Right renal cortex interstitium (tissue), 3 donors: ENCODE measurements around the gene MYADM. TPM values are rescaled to one million over a fixed set of nuclear protein-coding genes. Genes with fewer than 3 reads are reported as not detected.

Experiments used
- DNase-seq, 3 donors: peaks; one replicate each; pipeline ENCODE4 v3.0.0-alpha.2; 2013; ENCODE audit warnings: low read depth in 3 of 3, low spot score in 2 of 3
- polyA plus RNA-seq, 3 donors: library from polyadenylated mRNA; unstranded; fragments of 120-200 nt; gene quantifications; one replicate each; pipeline ENCODE4 v1.2.1, GENCODE V29; 2013; ENCODE audit not compliant: insufficient read length in 3 of 3

Gene MYADM
- polyA plus RNA-seq, 3 donors: 61.0 to 67.8 (median 67.8) TPM

DNA sequence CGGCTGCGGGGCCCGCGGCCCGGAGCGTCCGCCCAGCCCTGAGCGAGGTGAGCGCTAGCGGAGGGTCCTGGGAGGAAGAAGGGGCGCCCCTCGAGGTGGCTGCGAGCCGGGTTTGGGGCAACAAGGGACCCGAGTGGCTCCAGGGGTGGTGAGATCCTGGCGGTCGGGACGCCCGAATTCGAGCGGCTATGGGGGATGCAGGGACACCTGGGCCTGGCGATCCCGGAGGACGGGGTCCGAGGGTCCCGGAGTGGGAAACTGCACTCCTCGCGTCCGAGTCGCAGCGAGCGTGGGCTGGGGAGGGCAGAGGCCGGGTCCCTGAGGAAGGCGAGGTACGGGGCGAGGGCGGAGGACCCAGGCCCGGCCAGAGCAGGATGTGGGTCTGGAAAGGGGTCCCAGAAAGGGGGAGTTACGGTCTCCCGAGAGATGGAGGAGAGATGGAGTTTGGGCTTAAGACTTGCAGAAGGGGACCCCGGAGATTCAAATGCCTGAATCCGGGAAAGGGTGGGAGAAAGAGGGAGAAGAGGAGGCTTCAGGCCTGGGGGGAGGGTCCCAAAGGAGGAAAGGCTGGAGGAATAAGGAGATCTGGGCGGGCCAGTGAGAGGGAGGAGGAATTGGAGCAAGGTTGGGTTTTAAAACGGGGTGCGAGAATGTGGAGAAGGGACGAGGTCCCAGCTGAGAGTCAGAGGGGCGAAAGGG, 41.9 kb downstream of the MYADM start:
- DNase-seq: no peak

DNA sequence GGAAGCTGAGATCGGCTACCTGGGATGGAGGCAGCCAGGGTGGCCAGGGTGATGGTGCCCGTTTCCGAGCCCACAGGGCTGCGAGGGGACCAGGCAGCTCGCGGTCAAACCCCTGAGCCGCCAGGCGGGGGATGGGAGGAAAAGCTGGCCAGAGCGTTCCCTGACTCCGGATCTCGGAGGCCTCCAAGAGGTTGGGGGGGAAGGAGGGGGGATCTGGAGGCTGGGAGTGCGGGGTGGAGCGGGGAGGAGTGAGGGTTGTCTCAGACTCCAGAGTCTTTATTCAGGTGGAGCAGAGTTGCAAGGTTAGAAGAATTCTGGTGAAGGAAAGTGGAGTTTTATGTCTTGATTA, 42.5 kb downstream of the MYADM start:
- DNase-seq: no peak

DNA sequence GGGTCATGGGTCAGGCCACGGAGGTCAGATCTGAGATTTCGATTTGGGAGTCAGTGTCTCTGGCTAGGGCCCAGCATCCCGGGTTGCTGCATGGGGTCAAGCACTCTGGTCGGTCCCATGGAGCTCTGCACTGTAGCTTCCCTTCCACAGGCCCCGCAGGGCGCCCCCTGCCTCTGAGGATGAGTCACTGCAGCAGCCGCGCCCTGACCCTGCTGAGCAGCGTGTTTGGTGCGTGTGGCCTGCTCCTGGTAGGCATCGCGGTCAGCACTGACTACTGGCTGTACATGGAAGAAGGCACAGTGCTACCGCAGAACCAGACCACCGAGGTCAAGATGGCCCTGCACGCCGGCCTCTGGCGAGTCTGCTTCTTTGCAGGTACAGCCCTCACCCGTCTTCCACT, 45.0 kb downstream of the MYADM start:
- DNase-seq: no peak

DNA sequence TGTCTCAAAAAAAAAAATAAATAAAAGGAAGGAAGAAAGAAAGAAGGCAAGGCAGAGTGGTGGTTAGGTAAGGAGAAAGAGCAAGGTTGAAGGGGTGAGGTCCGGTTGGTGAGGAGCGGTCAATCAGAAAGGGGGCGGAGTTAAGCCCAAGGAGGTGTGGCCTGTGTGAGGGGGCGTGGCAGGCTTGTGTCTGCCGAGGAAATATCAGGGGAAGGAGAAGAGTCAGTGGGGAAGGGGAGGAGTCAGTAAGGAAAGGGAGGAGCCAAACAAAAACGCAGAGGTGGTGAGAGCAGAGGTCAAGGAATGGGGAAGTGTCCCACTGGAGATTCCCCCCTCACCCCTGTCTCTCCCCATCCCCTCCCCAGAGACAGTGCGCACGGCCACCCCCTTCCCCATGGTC, 47.3 kb downstream of the MYADM start:
- no peak for DNase-seq

DNA sequence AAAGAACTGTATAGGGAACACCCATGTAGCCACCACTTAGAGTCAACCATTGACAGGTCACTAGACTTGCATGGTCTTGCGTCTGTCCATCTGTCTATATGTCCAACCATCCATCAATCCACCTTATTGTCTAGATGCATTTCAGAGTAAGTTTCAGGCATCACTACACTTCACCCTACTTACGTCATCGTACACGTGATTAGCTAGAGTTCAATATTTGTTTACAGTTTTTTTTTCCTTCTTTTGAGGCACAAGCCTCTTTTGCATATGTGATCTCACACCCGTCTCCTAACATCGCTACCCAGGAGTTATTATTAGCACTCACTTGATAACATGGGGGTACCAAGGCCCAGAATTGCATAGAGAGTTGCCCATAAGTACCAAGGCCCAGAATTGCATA, 48.3 kb downstream of the MYADM start:
- no peak for DNase-seq

DNA sequence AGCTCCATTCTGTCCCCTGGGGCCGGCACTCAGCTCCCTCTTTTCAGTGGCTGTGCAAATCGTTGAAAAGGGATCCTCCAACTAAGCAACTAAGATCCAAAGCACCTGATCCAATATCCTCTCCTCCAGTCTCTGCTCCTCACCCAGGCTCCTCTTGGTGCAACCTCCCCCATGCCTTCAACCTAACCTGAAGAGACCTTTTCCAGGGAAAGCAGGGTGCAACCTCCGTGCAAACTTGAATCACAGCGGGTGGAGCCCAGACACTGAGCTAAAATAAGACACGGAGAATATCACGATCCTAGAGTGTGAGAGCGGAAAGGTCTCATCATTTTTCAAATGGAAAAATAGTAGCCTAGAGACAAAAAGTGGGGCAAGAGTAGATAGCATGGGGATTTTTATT, 49.7 kb downstream of the MYADM start:
- no peak for DNase-seq

Other genes with a start within 250 kb of the MYADM start
- gene DPRX, start 235.9 kb upstream of the MYADM start, polyA plus RNA-seq: not detected
- under 1 TPM; 0.10 to 0.26 (median 0.25) TPM for gene NLRP12, start 43.6 kb upstream of the MYADM start, polyA plus RNA-seq
- gene PRKCG, start 14.3 kb downstream of the MYADM start, polyA plus RNA-seq: under 1 TPM; 0.21 to 0.47 (median 0.24) TPM
- under 1 TPM; 0.50 to 0.89 (median 0.68) TPM for gene CACNG7, start 41.4 kb downstream of the MYADM start, polyA plus RNA-seq
- under 1 TPM; 0.17 to 0.21 (median 0.20) TPM for gene CACNG8, start 95.1 kb downstream of the MYADM start, polyA plus RNA-seq
- under 1 TPM; 0.44 to 0.74 (median 0.71) TPM for gene CACNG6, start 123.8 kb downstream of the MYADM start, polyA plus RNA-seq
- under 1 TPM in 2 of 3 donors, not detected in 1; 0.23 to 0.42 TPM for gene VSTM1, start 196.0 kb downstream of the MYADM start, polyA plus RNA-seq
- not detected for gene TARM1, start 213.5 kb downstream of the MYADM start, polyA plus RNA-seq
- gene OSCAR, start 232.9 kb downstream of the MYADM start, polyA plus RNA-seq: under 1 TPM; 0.11 to 0.20 (median 0.18) TPM
- gene NDUFA3, start 235.0 kb downstream of the MYADM start, polyA plus RNA-seq: 100 to 1,000 TPM in 1 of 3 donors, 10 to 100 TPM in 2; 87.3 to 113 (median 96.6) TPM
- 10 to 100 TPM; 11.9 to 13.8 (median 12.3) TPM for gene TFPT, start 247.8 kb downstream of the MYADM start, polyA plus RNA-seq
- gene PRPF31, start 247.9 kb downstream of the MYADM start, polyA plus RNA-seq: 10 to 100 TPM; 70.4 to 75.2 (median 72.5) TPM